ENCODE results near the gene FOXM1.

FOXM1 gene

GRCh38 chr12:2835691-2836403, 41.1 kb downstream of the FOXM1 start:
- DNase-seq (ENCODE audit: low read depth in 3 of 3), result no peak

GRCh38 chr12:2834581-2835491, 42.1 kb downstream of the FOXM1 start, which contains the start of gene NRIP2:
TSS of gene NRIP2 (minus strand) at chr12:2835035. CDS start at chr12:2834983, 52 bp downstream.
- DNase-seq (ENCODE audit: low read depth in 3 of 3), result no peak

GRCh38 chr12:2833810-2834209, 43.2 kb downstream of the FOXM1 start:
- DNase-seq (ENCODE audit: low read depth in 3 of 3), result no peak

- DNase-seq (ENCODE audit: low read depth in 3 of 3), result no peak
These were observed 43.6 kb downstream of the FOXM1 start for GRCh38 chr12:2833327-2833726.

- DNase-seq (ENCODE audit: low read depth in 3 of 3), result no peak
These were observed 44.3 kb downstream of the FOXM1 start for GRCh38 chr12:2832550-2833127.

- no peak for DNase-seq (ENCODE audit: low read depth in 3 of 3)
These were observed 47.7 kb downstream of the FOXM1 start for GRCh38 chr12:2829275-2829674.

- DNase-seq (ENCODE audit: low read depth in 3 of 3), result no peak
These were observed 50.1 kb downstream of the FOXM1 start for GRCh38 chr12:2826721-2827515.

GRCh38 chr12:2826036-2826435, 50.9 kb downstream of the FOXM1 start:
- DNase-seq (ENCODE audit: low read depth in 3 of 3), result no peak

GRCh38 chr12:2825132-2825531, 51.8 kb downstream of the FOXM1 start:
- DNase-seq (ENCODE audit: low read depth in 3 of 3), result no peak

GRCh38 chr12:2824541-2824940, 52.4 kb downstream of the FOXM1 start:
- DNase-seq (ENCODE audit: low read depth in 3 of 3), result no peak

GRCh38 chr12:2823483-2823882, 53.5 kb downstream of the FOXM1 start:
- DNase-seq (ENCODE audit: low read depth in 3 of 3), result no peak

- DNase-seq (ENCODE audit: low read depth in 3 of 3), result no peak
These were observed 56.5 kb downstream of the FOXM1 start for GRCh38 chr12:2820432-2820831.

- no peak for DNase-seq (ENCODE audit: low read depth in 3 of 3)
These were observed 57.2 kb downstream of the FOXM1 start for GRCh38 chr12:2819810-2820209.

GRCh38 chr12:2813214-2814185, 63.5 kb downstream of the FOXM1 start:
- DNase-seq (ENCODE audit: low read depth in 3 of 3), result peak in 2 of 3 experiments; percentile 19 to 22

- DNase-seq (ENCODE audit: low read depth in 3 of 3), result peak; percentile 83 to 93 (median 92)
These were observed 64.4 kb downstream of the FOXM1 start, which contains the start of gene ITFG2 for GRCh38 chr12:2812290-2813213. TSS of gene ITFG2 (plus strand) at chr12:2812668. CDS start at chr12:2812761, 93 bp downstream.

- DNase-seq (ENCODE audit: low read depth in 3 of 3), result no peak
These were observed 65.2 kb downstream of the FOXM1 start for GRCh38 chr12:2811801-2812200.

All from stimulated activated CD4-positive, alpha-beta T cell treated with anti-CD3 and anti-CD28 coated beads, TNF-alpha, amount 100 ng/mL, for 4 hours (primary cell).